Aorta (tissue), 5 donors: Measurements from ENCODE around the gene BTK. TPM values are rescaled to one million over a fixed set of nuclear protein-coding genes. Genes with fewer than 3 reads are reported as not detected.
"Not testable (repeated sequence)": the region's sequence is repeated elsewhere in the genome, so short reads cannot be mapped to it uniquely, and the experiment has no call there.

Experiments used
- ATAC-seq: fragments of 200-7000 bp; cut with Tn5 transposase; one replicate; pipeline ENCODE4 v1.9.1; 2022; ENCODE audit warnings: moderate library complexity; ENCODE audit not compliant: low FRiP score
- DNase-seq, 2 donors: peaks; one replicate each; pipeline ENCODE4 v3.0.0-alpha.2; 2020
- H3K27ac ChIP-seq, 2 donors: one replicate each; pipeline ENCODE4 v1.5.1; 2013; ENCODE audit warnings: low read length in 2 of 2, mild to moderate bottlenecking in 2 of 2, moderate library complexity in 2 of 2, control low read depth in 1 of 2, inconsistent platforms in 1 of 2, low read depth in 1 of 2
- H3K27me3 ChIP-seq, 2 donors: one replicate each; pipeline ENCODE4 v1.6.1; 2013; ENCODE audit warnings: control low read depth in 1 of 2, low read length in 1 of 2, mild to moderate bottlenecking in 1 of 2, moderate library complexity in 1 of 2; ENCODE audit not compliant: insufficient read depth in 2 of 2, control insufficient read depth in 1 of 2
- H3K36me3 ChIP-seq, 2 donors: one replicate each; pipeline ENCODE4 v1.6.1; 2013; ENCODE audit warnings: control low read depth in 1 of 2, low read length in 1 of 2, mild to moderate bottlenecking in 1 of 2; ENCODE audit not compliant: insufficient read depth in 2 of 2, control insufficient read depth in 1 of 2
- H3K4me1 ChIP-seq, 2 donors: one replicate each; pipeline ENCODE4 v1.6.1; 2013; ENCODE audit warnings: low read length in 2 of 2, control low read depth in 1 of 2, mild to moderate bottlenecking in 1 of 2, moderate library complexity in 1 of 2; ENCODE audit not compliant: insufficient read depth in 2 of 2, control insufficient read depth in 1 of 2
- H3K4me3 ChIP-seq, 2 donors: one replicate each; pipeline ENCODE4 v1.5.1; 2013; ENCODE audit warnings: low read length in 2 of 2, control low read depth in 1 of 2, mild to moderate bottlenecking in 1 of 2
- H3K9me3 ChIP-seq: one replicate; pipeline ENCODE4 v1.6.1; 2013; ENCODE audit warnings: mild to moderate bottlenecking, low read length; ENCODE audit not compliant: control insufficient read depth
- WGBS, 2 donors: extraction: QIAGEN DNeasy Blood & Tissue Kit; methylation state at CpG; one replicate each; pipeline ENCODE4 v1.1.7; 2013; 5-methylcytosine and 5-hydroxymethylcytosine counted together
- intact Hi-C, 2 donors: fragments of 100-400 bp; cut with DNase I; formaldehyde crosslinking; loops; one replicate each; pipeline versions ENCODE4 v1.14.2 to v1.15.0; 2022
- polyA plus RNA-seq, 2 donors: library from polyadenylated mRNA; stranded (reverse); fragments of 200-250 nt; gene quantifications; one replicate each; pipeline ENCODE4 v1.2.3, GENCODE V29; 2013
- total RNA-seq, 2 donors: library from RNA; stranded (reverse); fragmentation: NEBNext Ultra II Directional; extraction: Animal tissue kit (Norgen Biotek cat#: 25700); gene quantifications; one replicate each; pipeline ENCODE4 v1.2.1, GENCODE V29; 2021
- donor health status: healthy with polysubstance abuse.
- donor health status: Bipolar disorder and iron deficiency.
- donor health status: DM: no; HTN: no; CAD: no.
- donor health status: DM: no; HTN: no; CAD: no.
- donor health status: DM: yes; HTN: yes; CAD: no.

BTK gene
- total and polyA plus RNA-seq, 4 donors = 3.7 to 21.0 (median 6.1) TPM

GRCh38 chrX:101360390-101360789 lies 25.6 kb downstream of the BTK start:
- ATAC-seq = no peak
- Histone ChIP-seq H3K36me3 (no peaks in the 10 kb centered on the region), H3K27ac (no peak overlapping the region), H3K4me3 (no peak overlapping the region), H3K9me3 (no peaks in the 10 kb centered on the region), H3K4me1 (no peaks in the 10 kb centered on the region), H3K27me3 (no peaks in the 10 kb centered on the region)
- no peak for DNase-seq
- intact Hi-C loops = no loop called here
- WGBS, 2 donors = 61% methylated on average over 7 of the region's 7 CpGs

DNA sequence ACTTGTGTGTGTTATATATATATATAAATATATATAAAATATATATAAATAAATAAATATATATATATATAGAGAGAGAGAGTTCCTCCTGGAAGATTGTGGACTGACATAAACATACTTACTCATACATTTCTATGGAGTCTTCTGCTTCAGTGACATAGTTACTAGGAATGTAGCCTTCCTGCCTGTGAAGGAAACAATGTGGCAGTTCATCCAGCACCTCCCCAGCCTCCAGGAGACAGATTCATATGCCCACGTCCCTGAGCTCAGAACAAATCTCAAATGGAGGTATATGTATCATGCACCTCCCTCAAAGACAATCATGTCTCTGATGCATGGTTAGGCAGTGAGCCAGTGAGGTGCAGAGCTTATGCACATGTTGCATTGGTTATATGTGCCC lies 26.0 kb downstream of the BTK start:
- intact Hi-C loops = no loop called here
- no peaks in the 10 kb centered on the region for H3K4me1 ChIP-seq
- no peaks in the 10 kb centered on the region for H3K9me3 ChIP-seq
- no peak for DNase-seq
- H3K27me3 ChIP-seq = no peaks in the 10 kb centered on the region
- no peaks in the 10 kb centered on the region for H3K36me3 ChIP-seq
- H3K4me3 ChIP-seq = no peak overlapping the region
- 54 to 57% methylated on average over 1 of the region's 1 CpG for WGBS, 2 donors
- H3K27ac ChIP-seq = no peak overlapping the region
- ATAC-seq = no peak

DNA sequence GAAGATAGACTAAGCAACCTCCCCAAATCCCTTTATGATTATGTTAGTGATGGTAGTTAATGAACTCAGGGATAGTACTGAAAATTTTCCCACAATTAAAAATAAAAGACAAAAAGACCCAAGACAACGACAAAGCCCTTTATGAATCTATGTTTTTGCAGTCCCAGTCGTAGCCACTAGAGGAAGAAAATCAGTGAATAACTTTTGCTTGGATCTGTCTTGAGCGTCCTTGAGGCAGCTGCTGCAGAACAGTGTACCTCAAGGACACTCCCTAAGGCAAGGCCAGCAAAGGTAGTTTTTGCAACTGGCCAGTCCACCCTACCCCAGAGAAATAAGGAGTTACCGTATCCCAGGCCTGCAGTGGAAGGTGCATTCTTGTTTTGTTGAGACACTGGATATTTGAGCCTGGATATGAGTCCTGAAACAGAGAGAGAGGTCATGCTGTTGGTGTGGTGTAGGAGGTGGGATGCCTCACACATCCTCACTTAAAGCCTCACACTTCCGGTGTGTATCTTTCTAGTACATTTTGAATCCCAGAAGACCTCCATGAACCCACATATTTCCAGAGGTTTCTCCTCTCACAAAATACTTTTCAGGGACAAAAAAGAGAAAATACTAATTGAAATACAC lies 28.7 kb downstream of the BTK start:
- intact Hi-C loops = no loop called here
- no peaks in the 10 kb centered on the region for H3K36me3 ChIP-seq
- WGBS, 2 donors = 35 to 39% methylated on average over 5 of the region's 5 CpGs

DNA sequence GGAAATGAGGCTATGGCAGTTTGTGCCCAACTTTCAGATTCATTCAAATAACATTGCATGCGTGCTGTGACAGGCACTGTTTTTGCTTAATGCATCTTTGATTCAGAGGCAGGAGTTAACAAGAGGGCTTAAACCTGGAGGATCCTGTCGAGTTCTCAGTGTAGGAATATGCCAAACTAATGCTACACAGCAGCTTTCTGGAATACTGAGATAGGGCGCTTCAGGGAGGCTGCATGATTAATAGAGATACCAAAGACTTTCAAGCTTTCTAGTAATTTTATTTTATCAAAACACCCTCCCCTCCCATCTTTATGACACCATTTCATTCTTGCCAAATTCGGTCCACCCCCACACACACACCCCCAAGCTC lies 36.8 kb downstream of the BTK start:
- H3K9me3 ChIP-seq = no peaks in the 10 kb centered on the region
- H3K27me3 ChIP-seq = no peaks in the 10 kb centered on the region
- no peak for ATAC-seq
- no peak overlapping the region for H3K27ac ChIP-seq
- no peak for DNase-seq
- intact Hi-C loops = no loop called here
- H3K4me1 ChIP-seq = no peaks in the 10 kb centered on the region
- no peaks in the 10 kb centered on the region for H3K36me3 ChIP-seq
- peak overlapping the region; percentile 42 to 94 for H3K4me3 ChIP-seq
- 28 to 36% methylated on average over 4 of the region's 4 CpGs for WGBS, 2 donors

More for the DNA sequence above, 28.7 kb downstream of the BTK start:
- no peaks in the 10 kb centered on the region for H3K27me3 ChIP-seq
- no peak for DNase-seq
- no peak overlapping the region for H3K4me3 ChIP-seq
- H3K9me3 ChIP-seq = no peaks in the 10 kb centered on the region
- no peak overlapping the region for H3K27ac ChIP-seq
- no peaks in the 10 kb centered on the region for H3K4me1 ChIP-seq
- ATAC-seq = no peak

DNA sequence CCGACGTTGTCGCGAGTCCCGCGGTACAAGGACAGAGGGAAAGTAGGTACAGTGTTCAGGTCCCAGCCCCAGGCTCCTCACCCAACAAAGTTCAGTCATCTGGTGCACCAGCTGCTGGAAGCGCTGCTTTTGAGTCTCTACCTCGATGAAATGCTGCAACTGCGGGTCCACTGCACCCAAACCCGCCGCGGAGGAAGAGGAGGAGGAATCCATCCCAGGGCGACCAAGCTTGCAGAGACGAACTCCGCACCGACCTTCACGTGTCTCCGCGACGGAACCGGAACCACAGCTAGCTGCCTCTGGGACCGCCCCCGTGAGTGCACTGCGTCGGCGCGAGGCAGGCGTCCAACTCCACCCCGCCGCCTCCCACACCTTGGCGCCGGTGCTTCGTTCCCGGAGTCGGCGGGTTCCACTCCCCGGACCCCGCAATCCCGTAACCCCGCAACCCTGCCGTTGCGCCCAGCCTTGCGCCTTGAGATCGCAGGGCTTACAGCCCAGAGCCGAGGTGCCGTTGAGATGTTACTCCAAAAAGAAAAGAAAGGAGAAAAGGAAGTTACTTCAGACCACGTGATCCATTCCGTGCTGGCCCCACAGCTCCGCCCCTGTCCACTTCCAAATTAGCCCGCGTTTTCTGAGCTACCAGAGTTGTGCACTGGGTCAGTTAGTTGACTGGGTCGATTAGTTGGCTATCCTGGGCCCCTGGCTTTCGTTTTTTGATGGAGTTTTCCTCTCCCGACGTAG lies 37.4 kb downstream of the BTK start, which contains the start of gene TIMM8A:
TIMM8A (minus strand) TSS at position 291 of the 741 bp plus-strand sequence; CDS start at position 213, 78 bp downstream.
- intact Hi-C loops = no loop called here
- H3K4me3 ChIP-seq = peak within 1 kb of the TSS; percentile 42 to 94
- no peaks in the 10 kb centered on the region for H3K27me3 ChIP-seq
- no peaks in the 10 kb centered on the region for H3K36me3 ChIP-seq
- H3K9me3 ChIP-seq = no peaks in the 10 kb centered on the region
- H3K4me1 ChIP-seq = no peaks in the 10 kb centered on the region
- H3K27ac ChIP-seq = peak within 1 kb of the TSS in 1 of 2 donors; percentile 81
- 0 to 36% methylated on average over 53 to 55 of the region's 55 CpGs for WGBS, 2 donors
- ATAC-seq (peak; percentile 94), DNase-seq (peak; percentile 85 to 91)

GRCh38 chrX:101347859-101348451 lies 38.0 kb downstream of the BTK start:
- Histone ChIP-seq H3K4me1 (no peaks in the 10 kb centered on the region), H3K27ac (peak overlapping the region in 1 of 2 donors; percentile 19), H3K4me3 (peak overlapping the region; percentile 42 to 94), H3K9me3 (no peaks in the 10 kb centered on the region), H3K36me3 (no peaks in the 10 kb centered on the region), H3K27me3 (no peaks in the 10 kb centered on the region)
- intact Hi-C loops = no loop called here
- 1 to 29% methylated on average over 14 of the region's 14 CpGs for WGBS, 2 donors
- ATAC-seq = no peak
- DNase-seq = no peak

DNA sequence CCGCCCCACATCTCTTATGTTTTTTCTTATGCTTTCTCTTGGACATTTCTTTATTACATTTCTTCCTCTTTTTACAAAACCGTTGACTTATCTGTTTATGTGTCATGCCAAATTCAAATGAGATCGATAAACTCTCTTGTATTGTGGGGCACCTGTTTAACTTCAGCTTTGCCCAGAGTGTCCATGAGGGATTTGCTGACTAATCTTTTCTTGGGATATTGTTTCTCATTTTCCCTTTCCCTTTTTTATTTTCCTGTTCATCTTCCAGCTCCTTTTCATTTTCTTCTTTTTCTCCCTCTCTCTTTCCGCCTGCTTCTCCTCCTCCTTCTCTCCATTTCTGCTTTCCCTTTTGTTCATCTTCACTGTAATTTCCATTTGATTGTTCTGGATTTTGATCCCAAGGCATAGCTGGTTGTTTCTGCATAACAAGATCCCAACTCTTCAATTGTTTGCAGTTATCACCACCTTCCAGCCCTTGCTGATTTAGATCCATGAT lies 48.2 kb downstream of the BTK start:
- H3K4me1 ChIP-seq = no peaks in the 10 kb centered on the region
- DNase-seq (no peak), ATAC-seq (no peak)
- no peaks in the 10 kb centered on the region for H3K27me3 ChIP-seq
- intact Hi-C loops = no loop called here
- H3K36me3 ChIP-seq = no peaks in the 10 kb centered on the region
- no peak overlapping the region for H3K4me3 ChIP-seq
- 88 to 93% methylated on average over 4 of the region's 4 CpGs for WGBS, 2 donors
- no peak overlapping the region for H3K27ac ChIP-seq
- H3K9me3 ChIP-seq = no peaks in the 10 kb centered on the region

GRCh38 chrX:101334310-101334709 lies 51.7 kb downstream of the BTK start:
- not testable (repeated sequence) for ATAC-seq
- 70 to 71% methylated on average over 7 of the region's 7 CpGs for WGBS, 2 donors

More at GRCh38 chrX:101334310-101334709, 51.7 kb downstream of the BTK start:
- H3K27ac ChIP-seq, intact Hi-C loops, H3K4me1 ChIP-seq, H3K9me3 ChIP-seq, DNase-seq, H3K4me3 ChIP-seq, H3K36me3 ChIP-seq, H3K27me3 ChIP-seq: not testable (repeated sequence)
